ENCODE measurements around the gene SFTPB.

The SFTPB gene

GRCh38 chr2:85704800-85705679 lies 37.0 kb upstream of the SFTPB start:
- Histone ChIP-seq H3K4me2 (ENCODE audit: insufficient read depth, low read length) (no peak overlapping the region), H3K79me2 (ENCODE audit: insufficient read depth, low read length) (no peaks in the 10 kb centered on the region), H3K4me1 (ENCODE audit: insufficient read depth, low read length) (peaks cover 9% of the 10 kb centered on the region), H3K27ac (ENCODE audit: low read length) (no peak overlapping the region), H3K9ac (ENCODE audit: low read depth, low read length) (no peak overlapping the region), H3K27me3 (ENCODE audit: insufficient read depth, low read length, poor library complexity) (peaks cover 7% of the 10 kb centered on the region), H3K4me3 (ENCODE audit: low read depth in 1 of 2, low read length in 2 of 2) (no peak overlapping the region), H3K9me3 (ENCODE audit: insufficient read depth, low read length, severe bottlenecking) (no peaks in the 10 kb centered on the region), H3K36me3 (ENCODE audit: insufficient read depth, low read length) (no peaks in the 10 kb centered on the region), H2AFZ (ENCODE audit: low read depth, low read length) (no peak overlapping the region), H4K20me1 (ENCODE audit: insufficient read depth, low read length) (no peaks in the 10 kb centered on the region)
- TF ChIP-seq EZH2 (IDR thresholded peaks at IDR 0.05; ENCODE audit: borderline replicate concordance, low read depth, low read length, severe bottlenecking) (no peak), CTCF (IDR thresholded peaks at IDR 0.05; ENCODE audit: borderline replicate concordance, extremely low read depth, low read length, poor library complexity, severe bottlenecking) (no peak)
- DNase-seq = no peak
- ATAC-seq (ENCODE audit: insufficient read depth, low read depth) = no peak

GRCh38 chr2:85704038-85704437 lies 36.0 kb upstream of the SFTPB start:
- Histone ChIP-seq H3K9ac (ENCODE audit: low read depth, low read length) (no peak overlapping the region), H3K36me3 (ENCODE audit: insufficient read depth, low read length) (no peaks in the 10 kb centered on the region), H3K27me3 (ENCODE audit: insufficient read depth, low read length, poor library complexity) (peaks cover 7% of the 10 kb centered on the region), H3K4me3 (ENCODE audit: low read depth in 1 of 2, low read length in 2 of 2) (no peak overlapping the region), H3K4me1 (ENCODE audit: insufficient read depth, low read length) (peaks cover 9% of the 10 kb centered on the region), H4K20me1 (ENCODE audit: insufficient read depth, low read length) (no peaks in the 10 kb centered on the region), H3K79me2 (ENCODE audit: insufficient read depth, low read length) (no peaks in the 10 kb centered on the region), H2AFZ (ENCODE audit: low read depth, low read length) (no peak overlapping the region), H3K27ac (ENCODE audit: low read length) (no peak overlapping the region), H3K4me2 (ENCODE audit: insufficient read depth, low read length) (no peak overlapping the region), H3K9me3 (ENCODE audit: insufficient read depth, low read length, severe bottlenecking) (no peaks in the 10 kb centered on the region)
- no peak for DNase-seq
- no peak for TF ChIP-seq CTCF (IDR thresholded peaks at IDR 0.05; ENCODE audit: borderline replicate concordance, extremely low read depth, low read length, poor library complexity, severe bottlenecking)
- TF ChIP-seq EZH2 (IDR thresholded peaks at IDR 0.05; ENCODE audit: borderline replicate concordance, low read depth, low read length, severe bottlenecking) = no peak
- no peak for ATAC-seq (ENCODE audit: insufficient read depth, low read depth)

- ATAC-seq (ENCODE audit: insufficient read depth, low read depth) (no peak), DNase-seq (no peak)
- no peak overlapping the region for H2AFZ ChIP-seq (ENCODE audit: low read depth, low read length)
- H3K27me3 ChIP-seq (ENCODE audit: insufficient read depth, low read length, poor library complexity) = peaks cover 3% of the 10 kb centered on the region
- H3K9me3 ChIP-seq (ENCODE audit: insufficient read depth, low read length, severe bottlenecking) = no peaks in the 10 kb centered on the region
- no peak overlapping the region for H3K27ac ChIP-seq (ENCODE audit: low read length)
- H3K9ac ChIP-seq (ENCODE audit: low read depth, low read length) = no peak overlapping the region
- no peaks in the 10 kb centered on the region for H3K36me3 ChIP-seq (ENCODE audit: insufficient read depth, low read length)
- TF ChIP-seq CTCF (IDR thresholded peaks at IDR 0.05; ENCODE audit: borderline replicate concordance, extremely low read depth, low read length, poor library complexity, severe bottlenecking) (no peak), EZH2 (IDR thresholded peaks at IDR 0.05; ENCODE audit: borderline replicate concordance, low read depth, low read length, severe bottlenecking) (no peak)
- H3K4me1 ChIP-seq (ENCODE audit: insufficient read depth, low read length) = peaks cover 9% of the 10 kb centered on the region
- H3K4me3 ChIP-seq (ENCODE audit: low read depth in 1 of 2, low read length in 2 of 2) = no peak overlapping the region
- no peaks in the 10 kb centered on the region for H4K20me1 ChIP-seq (ENCODE audit: insufficient read depth, low read length)
- H3K79me2 ChIP-seq (ENCODE audit: insufficient read depth, low read length) = no peaks in the 10 kb centered on the region
- H3K4me2 ChIP-seq (ENCODE audit: insufficient read depth, low read length) = no peak overlapping the region
Measured at GRCh38 chr2:85703329-85703728, 35.3 kb upstream of the SFTPB start.

All from DND-41 (cell line).